HG02623 (cell line): Measurements from ENCODE around the gene SLC51B.
"Not testable (repeated sequence)": the region's sequence is repeated elsewhere in the genome, so short reads cannot be mapped to it uniquely, and the experiment has no call there.

Experiments used
- ATAC-seq: cut with Tn5 transposase; IDR thresholded peaks from one replicate; pipeline ENCODE4 v1.9.1; 2021; ENCODE audit warnings: moderate library complexity; ENCODE audit not compliant: unreplicated experiment

SLC51B gene

GRCh38 chr15:65041787-65042186 is 3.4 kb upstream of the SLC51B start:
- no peak for ATAC-seq

- no peak for ATAC-seq
These were observed 2.3 kb upstream of the SLC51B start for GRCh38 chr15:65042776-65043327.

- not testable (repeated sequence) for ATAC-seq
These were observed 969 bp upstream of the SLC51B start for GRCh38 chr15:65044218-65044617.

- ATAC-seq = no peak
These were observed 3.1 kb downstream of the SLC51B start for GRCh38 chr15:65048241-65048640.

GRCh38 chr15:65049418-65049840 is 4.2 kb downstream of the SLC51B start:
- ATAC-seq = peak; percentile 92

GRCh38 chr15:65050270-65050669 is 5.1 kb downstream of the SLC51B start:
- no peak for ATAC-seq

GRCh38 chr15:65051266-65051665 is 6.1 kb downstream of the SLC51B start:
- ATAC-seq = no peak

- ATAC-seq = no peak
These were observed 7.8 kb downstream of the SLC51B start for GRCh38 chr15:65052956-65053355.

- no peak for ATAC-seq
These were observed 9.4 kb downstream of the SLC51B start for GRCh38 chr15:65054333-65055200.

GRCh38 chr15:65055201-65055870 is 10.1 kb downstream of the SLC51B start:
- no peak for ATAC-seq

GRCh38 chr15:65056106-65056505 is 10.9 kb downstream of the SLC51B start:
- no peak for ATAC-seq

- no peak for ATAC-seq
These were observed 11.8 kb downstream of the SLC51B start for GRCh38 chr15:65056868-65057548.

- ATAC-seq = no peak
These were observed 12.4 kb downstream of the SLC51B start for GRCh38 chr15:65057549-65057940.

GRCh38 chr15:65058394-65059368 is 13.5 kb downstream of the SLC51B start:
- ATAC-seq = no peak

GRCh38 chr15:65059369-65059750 is 14.2 kb downstream of the SLC51B start:
- ATAC-seq = no peak

- ATAC-seq = no peak
These were observed 14.9 kb downstream of the SLC51B start for GRCh38 chr15:65059931-65060596.

- no peak for ATAC-seq
These were observed 15.6 kb downstream of the SLC51B start for GRCh38 chr15:65060641-65061397.

GRCh38 chr15:65062061-65062460 is 16.9 kb downstream of the SLC51B start:
- ATAC-seq = no peak

GRCh38 chr15:65062726-65063125 is 17.5 kb downstream of the SLC51B start:
- no peak for ATAC-seq
